ENCODE measurements around the gene HRC.
"Not testable (repeated sequence)": the region's sequence is repeated elsewhere in the genome, so short reads cannot be mapped to it uniquely, and the experiment has no call there.

The HRC gene

GRCh38 chr19:49155005-49155819 lies at the start of gene HRC:
HRC (minus strand) TSS chr19:49155396; CDS start chr19:49155237, 159 bp downstream.
- DNase-seq (ENCODE audit: low spot score) = no peak

GRCh38 chr19:49201042-49201441 lies 45.8 kb upstream of the HRC start:
- DNase-seq (ENCODE audit: low spot score) = no peak

- no peak for DNase-seq (ENCODE audit: low spot score)
These were observed 45.2 kb upstream of the HRC start for GRCh38 chr19:49200238-49200862.

GRCh38 chr19:49196527-49197240 lies 41.5 kb upstream of the HRC start:
- no peak for DNase-seq (ENCODE audit: low spot score)

- DNase-seq (ENCODE audit: low spot score) = no peak
These were observed 39.2 kb upstream of the HRC start for GRCh38 chr19:49194408-49194807.

- no peak for DNase-seq (ENCODE audit: low spot score)
These were observed 38.7 kb upstream of the HRC start for GRCh38 chr19:49193822-49194394.

GRCh38 chr19:49190781-49191180 lies 35.6 kb upstream of the HRC start:
- DNase-seq (ENCODE audit: low spot score) = no peak

GRCh38 chr19:49189259-49189658 lies 34.1 kb upstream of the HRC start:
- DNase-seq (ENCODE audit: low spot score) = no peak

- DNase-seq (ENCODE audit: low spot score) = no peak
These were observed 33.5 kb upstream of the HRC start for GRCh38 chr19:49188626-49189200.

GRCh38 chr19:49186108-49186507 lies 30.9 kb upstream of the HRC start:
- DNase-seq (ENCODE audit: low spot score) = no peak

GRCh38 chr19:49182848-49183375 lies 27.7 kb upstream of the HRC start:
- no peak for DNase-seq (ENCODE audit: low spot score)

GRCh38 chr19:49182010-49182847 lies 27.0 kb upstream of the HRC start:
- DNase-seq (ENCODE audit: low spot score) = not testable (repeated sequence)

GRCh38 chr19:49180659-49181058 lies 25.5 kb upstream of the HRC start:
- no peak for DNase-seq (ENCODE audit: low spot score)

- no peak for DNase-seq (ENCODE audit: low spot score)
These were observed 18.0 kb upstream of the HRC start for GRCh38 chr19:49173198-49173597.

- DNase-seq (ENCODE audit: low spot score) = no peak
These were observed 13.2 kb upstream of the HRC start for GRCh38 chr19:49168421-49168820.

GRCh38 chr19:49167857-49168409 lies 12.7 kb upstream of the HRC start:
- DNase-seq (ENCODE audit: low spot score) = no peak

GRCh38 chr19:49165865-49166301 lies 10.7 kb upstream of the HRC start:
- DNase-seq (ENCODE audit: low spot score) = no peak

- DNase-seq (ENCODE audit: low spot score) = no peak
These were observed 10.0 kb upstream of the HRC start for GRCh38 chr19:49165111-49165750.

- no peak for DNase-seq (ENCODE audit: low spot score)
These were observed 6.8 kb upstream of the HRC start for GRCh38 chr19:49161987-49162386.

Data from HuH-7 (cell line).